B cell (primary cell): ENCODE results near the gene TMEM151A. TPM values are rescaled to one million over a fixed set of nuclear protein-coding genes. Genes with fewer than 3 reads are reported as not detected.

ENCODE experiments used
- ATAC-seq: fragments of 200-7000 bp; cut with Tn5 transposase; one replicate; pipeline ENCODE4 v1.10.0; 2021; ENCODE audit warnings: low read depth, mild to moderate bottlenecking, moderate number of reproducible peaks, moderate library complexity
- CTCF ChIA-PET: fragments of 350-600 bp; sonication (Branson Sonifier 250); formaldehyde crosslinking; loops from one replicate; lab custom pipeline; 2021; ENCODE audit warnings: antibody characterized with exemption, inconsistent platforms; lab: Charles Lee
- POLR2A ChIA-PET: fragments of 350-600 bp; sonication (Branson Sonifier 250); formaldehyde crosslinking; loops from one replicate; lab custom pipeline; 2021; ENCODE audit warnings: antibody characterized with exemption; lab: Charles Lee
- DNase-seq: peaks from one replicate; pipeline ENCODE4 v3.0.0; 2013
- H2AFZ ChIP-seq: 2 replicates; pipeline ENCODE4 v1.6.1; 2012; ENCODE audit warnings: mild to moderate bottlenecking, low read depth, low read length; ENCODE audit not compliant: insufficient read depth, poor library complexity, severe bottlenecking
- H3K27ac ChIP-seq, 2 donors: 1 replicate in 1 of 2; 2 replicates in 1 of 2; pipeline ENCODE4 v1.5.1; 2012 to 2013; ENCODE audit warnings: low read length in 2 of 2, mild to moderate bottlenecking in 2 of 2, moderate library complexity in 1 of 2
- H3K27me3 ChIP-seq, 4 experiments: fragments of 200-600 bp in 1 of 4; sonication (generic) in 1 of 4; replicated peaks in 1 of 4; 1 replicate in 2 of 4; 2 replicates in 2 of 4; pipeline versions ENCODE4 v1.6.1 to v1.7.0; 2013 to 2016; ENCODE audit warnings: low read length in 3 of 4, mild to moderate bottlenecking in 2 of 4, mixed read lengths in 1 of 4, moderate library complexity in 1 of 4; ENCODE audit not compliant: insufficient read depth in 4 of 4, control insufficient read depth in 3 of 4; ENCODE audit errors: control extremely low read depth in 1 of 4
- H3K36me3 ChIP-seq, 2 experiments: replicated peaks in 1 of 2; 1 replicate in 1 of 2; 2 replicates in 1 of 2; pipeline versions ENCODE4 v1.6.1 to v1.7.1; 2013; ENCODE audit warnings: low read length in 1 of 2; ENCODE audit not compliant: insufficient read depth in 2 of 2, control insufficient read depth in 1 of 2; ENCODE audit errors: control extremely low read depth in 1 of 2, extremely low read depth in 1 of 2
- H3K4me1 ChIP-seq, 2 donors: fragments of 200-600 bp in 1 of 2; sonication (generic) in 1 of 2; 1 replicate in 1 of 2; 2 replicates in 1 of 2; pipeline versions ENCODE4 v1.5.1 to v1.6.1; 2013 to 2017; ENCODE audit warnings: low read length in 2 of 2; ENCODE audit not compliant: control insufficient read depth in 2 of 2, insufficient read depth in 2 of 2
- H3K4me2 ChIP-seq: replicated peaks from 2 replicates; pipeline ENCODE3; 2012; ENCODE audit warnings: mild to moderate bottlenecking, low read depth, low read length; ENCODE audit not compliant: poor library complexity, severe bottlenecking
- H3K4me3 ChIP-seq, 5 experiments: fragments of 200-600 bp in 1 of 5; sonication (generic) in 1 of 5; 1 replicate in 3 of 5; 2 replicates in 2 of 5; pipeline versions ENCODE4 v1.5.1 to v1.7.0; 2011 to 2016; ENCODE audit warnings: low read length in 4 of 5, mild to moderate bottlenecking in 4 of 5, low read depth in 2 of 5, control low read depth in 1 of 5, moderate library complexity in 1 of 5; ENCODE audit not compliant: insufficient read depth in 1 of 5; ENCODE audit errors: control extremely low read depth in 1 of 5, extremely low read depth in 1 of 5
- H3K79me2 ChIP-seq: fragments of 200-600 bp; sonication (generic); one replicate; pipeline ENCODE4 v1.6.0; 2016; ENCODE audit warnings: low read length; ENCODE audit not compliant: control insufficient read depth, insufficient read depth
- H3K9ac ChIP-seq: fragments of 200-600 bp; sonication (generic); 2 replicates; pipeline ENCODE4 v1.6.1; 2017; ENCODE audit warnings: mild to moderate bottlenecking, low read length, moderate library complexity
- H3K9me3 ChIP-seq, 3 donors: one replicate each; pipeline versions ENCODE4 v1.6.1 to v1.7.1; 2013; ENCODE audit warnings: low read length in 2 of 3; ENCODE audit not compliant: control insufficient read depth in 2 of 3, insufficient read depth in 1 of 3; ENCODE audit errors: control extremely low read depth in 1 of 3
- H4K20me1 ChIP-seq: 2 replicates; pipeline ENCODE4 v1.6.0; 2012; ENCODE audit warnings: mild to moderate bottlenecking, low read length; ENCODE audit not compliant: insufficient read depth, control insufficient read depth, poor library complexity, severe bottlenecking
- H3K27ac Mint-ChIP-seq: one replicate; pipeline ENCODE4 v1.8.0; 2021; ENCODE audit warnings: mixed read lengths
- H3K27me3 Mint-ChIP-seq: one replicate; pipeline ENCODE4 v1.8.0; 2021; ENCODE audit warnings: mixed read lengths
- H3K4me1 Mint-ChIP-seq: one replicate; pipeline ENCODE4 v1.8.0; 2021; ENCODE audit warnings: mixed read lengths
- H3K4me3 Mint-ChIP-seq: one replicate; pipeline ENCODE4 v1.8.0; 2021; ENCODE audit warnings: mixed read lengths
- H3K9me3 Mint-ChIP-seq: one replicate; pipeline ENCODE4 v1.8.0; 2022; ENCODE audit warnings: mixed read lengths; ENCODE audit not compliant: insufficient read depth
- EZH2 ChIP-seq: IDR thresholded peaks from 2 replicates; pipeline ENCODE4 v1.6.1; 2012; ENCODE audit warnings: borderline replicate concordance, low read depth, mild to moderate bottlenecking, moderate library complexity, low read length; ENCODE audit not compliant: insufficient read depth, poor library complexity, severe bottlenecking
- WGBS: methylation state at CpG from one replicate; pipeline ENCODE4 v1.1.5; 2013; ENCODE audit warnings: missing lambda C conversion rate; ENCODE audit not compliant: insufficient coverage; 5-methylcytosine and 5-hydroxymethylcytosine counted together
- intact Hi-C: fragments of 100-400 bp; cut with micrococcal nuclease; formaldehyde crosslinking; loops from one replicate; pipeline ENCODE4 v1.10.0; 2022
- polyA plus RNA-seq: library from polyadenylated mRNA; depleted of rRNA; stranded (reverse); fragments of >200 nt; gene quantifications from 2 replicates; pipeline ENCODE4 v1.2.3, GENCODE V29; 2012
- total RNA-seq, 2 donors: library from RNA; stranded (reverse); fragments of 120-200 nt in 1 of 2; gene quantifications; 1 replicate in 1 of 2; 2 replicates in 1 of 2; pipeline versions ENCODE4 v1.2.3 to v1.2.4, GENCODE V29; 2013 to 2022
- TF ChIP-seq, protein P1 (sequence below): fragments of 200-600 bp; IDR thresholded peaks from one replicate; pipeline ENCODE4 v1.8.0; 2022; ENCODE audit warnings: antibody characterized with exemption, mild to moderate bottlenecking

TMEM151A gene
- total and polyA plus RNA-seq, 2 donors (not counting 1 experiment from before 2014, with no cell fraction given) = 0.17 to 1.1 TPM

DNA sequence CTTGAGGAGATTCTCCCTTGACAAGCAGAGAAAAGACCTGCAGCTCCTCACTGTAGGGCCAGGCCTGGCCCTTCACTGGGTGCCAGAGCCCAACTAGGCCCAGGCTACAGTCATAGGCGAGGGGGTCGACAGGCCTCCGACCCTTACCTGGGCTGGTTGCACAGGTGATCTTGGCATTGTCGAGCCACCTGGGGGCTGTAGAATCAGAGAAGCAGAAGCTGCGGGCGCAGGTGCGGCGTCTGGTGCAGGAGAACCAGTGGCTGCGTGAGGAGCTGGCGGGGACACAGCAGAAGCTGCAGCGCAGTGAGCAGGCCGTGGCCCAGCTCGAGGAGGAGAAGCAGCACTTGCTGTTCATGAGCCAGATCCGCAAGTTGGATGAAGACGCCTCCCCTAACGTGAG, 30.1 kb upstream of the TMEM151A start:
- intact Hi-C loops = no loop called here
- Mint-ChIP-seq H3K27ac (no peak overlapping the region), H3K9me3 (no peaks in the 10 kb centered on the region), H3K4me3 (no peak overlapping the region), H3K4me1 (peaks cover 22% of the 10 kb centered on the region), H3K27me3 (no peaks in the 10 kb centered on the region)
- ChIA-PET POLR2A (no interaction called here), CTCF (interaction anchor here (1.0 kb wide), 2 partner anchors 20 to 21 kb away, joined by 3 read pairs; no protein-coding TSS in a partner anchor)
- Histone ChIP-seq H3K27me3 (no peaks in the 10 kb centered on the region), H3K4me2 (no peak overlapping the region), H3K79me2 (peaks cover 7% of the 10 kb centered on the region), H3K4me3 (no peak overlapping the region), H2AFZ (no peak overlapping the region), H3K9me3 (no peaks in the 10 kb centered on the region), H3K27ac (no peak overlapping the region), H3K9ac (no peak overlapping the region), H4K20me1 (peaks cover 16% of the 10 kb centered on the region), H3K4me1 (peaks cover 10 to 15% of the 10 kb centered on the region in 2 donors), H3K36me3 (peaks cover 0 to 45% of the 10 kb centered on the region in 2 experiments)
- no peak for DNase-seq
- 97% methylated on average over 16 of the region's 16 CpGs for WGBS
- ATAC-seq = no peak
- TF ChIP-seq, protein P1, sequence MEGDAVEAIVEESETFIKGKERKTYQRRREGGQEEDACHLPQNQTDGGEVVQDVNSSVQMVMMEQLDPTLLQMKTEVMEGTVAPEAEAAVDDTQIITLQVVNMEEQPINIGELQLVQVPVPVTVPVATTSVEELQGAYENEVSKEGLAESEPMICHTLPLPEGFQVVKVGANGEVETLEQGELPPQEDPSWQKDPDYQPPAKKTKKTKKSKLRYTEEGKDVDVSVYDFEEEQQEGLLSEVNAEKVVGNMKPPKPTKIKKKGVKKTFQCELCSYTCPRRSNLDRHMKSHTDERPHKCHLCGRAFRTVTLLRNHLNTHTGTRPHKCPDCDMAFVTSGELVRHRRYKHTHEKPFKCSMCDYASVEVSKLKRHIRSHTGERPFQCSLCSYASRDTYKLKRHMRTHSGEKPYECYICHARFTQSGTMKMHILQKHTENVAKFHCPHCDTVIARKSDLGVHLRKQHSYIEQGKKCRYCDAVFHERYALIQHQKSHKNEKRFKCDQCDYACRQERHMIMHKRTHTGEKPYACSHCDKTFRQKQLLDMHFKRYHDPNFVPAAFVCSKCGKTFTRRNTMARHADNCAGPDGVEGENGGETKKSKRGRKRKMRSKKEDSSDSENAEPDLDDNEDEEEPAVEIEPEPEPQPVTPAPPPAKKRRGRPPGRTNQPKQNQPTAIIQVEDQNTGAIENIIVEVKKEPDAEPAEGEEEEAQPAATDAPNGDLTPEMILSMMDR = no peak
- TF ChIP-seq EZH2 = no peak

DNA sequence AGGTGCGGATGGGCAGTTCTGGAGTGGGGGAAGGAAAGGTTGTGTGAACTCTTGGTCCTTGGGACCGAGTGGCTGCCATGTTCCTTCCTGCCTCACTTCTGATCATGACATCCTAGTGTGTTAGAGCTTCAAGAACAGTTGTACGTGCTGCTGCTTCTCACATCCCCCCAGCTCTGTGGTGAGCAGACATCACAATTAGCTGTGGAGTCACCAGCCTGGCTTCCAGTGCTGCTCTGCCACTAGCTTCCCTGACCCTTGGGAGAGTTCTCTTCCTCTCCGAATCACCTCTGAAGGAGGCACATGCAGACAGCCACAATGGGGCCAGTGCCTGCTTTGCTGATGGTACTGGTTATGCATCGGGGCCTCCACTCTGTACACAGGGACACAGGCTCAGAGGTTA, 29.5 kb upstream of the TMEM151A start:
- TF ChIP-seq, protein P1 = no peak
- no peak for TF ChIP-seq EZH2
- Histone ChIP-seq H3K4me3 (no peak overlapping the region), H3K36me3 (peaks cover 0 to 47% of the 10 kb centered on the region in 2 experiments), H3K9ac (no peak overlapping the region), H3K4me2 (no peak overlapping the region), H3K27ac (no peak overlapping the region), H3K9me3 (no peaks in the 10 kb centered on the region), H3K79me2 (peaks cover 7% of the 10 kb centered on the region), H3K27me3 (no peaks in the 10 kb centered on the region), H4K20me1 (peaks cover 16% of the 10 kb centered on the region), H3K4me1 (peaks cover 10 to 15% of the 10 kb centered on the region in 2 donors), H2AFZ (no peak overlapping the region)
- no peaks in the 10 kb centered on the region for H3K27me3 Mint-ChIP-seq
- DNase-seq (no peak), ATAC-seq (no peak)
- H3K4me1 Mint-ChIP-seq = peaks cover 20% of the 10 kb centered on the region
- POLR2A ChIA-PET = no interaction called here
- H3K9me3 Mint-ChIP-seq = no peaks in the 10 kb centered on the region
- H3K27ac Mint-ChIP-seq = no peak overlapping the region
- WGBS = 100% methylated on average over 5 of the region's 5 CpGs
- no peak overlapping the region for H3K4me3 Mint-ChIP-seq
- CTCF ChIA-PET = interaction anchor here (1.0 kb wide), 2 partner anchors 20 to 29 kb away, joined by 3 read pairs; no protein-coding TSS in a partner anchor
- intact Hi-C loops = no loop called here
